ENCODE results near the gene METTL8. TPM values are rescaled to one million over a fixed set of nuclear protein-coding genes. Genes with fewer than 3 reads are reported as not detected.

The METTL8 gene
- total and polyA plus RNA-seq, 11 donors = 4.2 to 18.5 (median 9.0) TPM

DNA sequence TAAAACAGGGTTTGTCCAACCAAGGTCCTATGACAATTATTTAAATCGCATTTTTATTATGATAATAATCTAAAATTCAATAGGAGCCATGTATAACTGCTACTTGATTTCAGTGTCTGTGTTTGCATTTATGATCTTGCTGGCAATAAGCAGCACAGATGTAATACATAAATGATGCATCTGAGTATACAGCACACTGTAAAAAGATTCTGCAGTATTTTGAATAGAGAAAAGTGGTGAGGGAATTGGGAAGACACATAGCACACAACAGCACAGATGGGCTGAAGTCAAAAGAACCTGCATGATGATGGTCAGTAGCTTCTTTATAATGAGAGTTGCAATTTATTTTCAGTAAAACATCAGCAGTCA is 26.1 kb downstream of the METTL8 start:
- no peaks in the 10 kb centered on the region for H3K36me3 ChIP-seq
- peaks cover 0 to 1% (median 0%) of the 10 kb centered on the region in 12 donors for H3K9me3 ChIP-seq
- TF ChIP-seq POLR2A (IDR thresholded peaks at IDR 0.05) = no peak
- intact Hi-C loops (cut with DNase I) = no loop called here
- H3K4me3 ChIP-seq = no peak overlapping the region
- ATAC-seq (no peak), DNase-seq (no peak)
- H3K27ac ChIP-seq = no peak overlapping the region
- WGBS, 4 donors = 93 to 97% (median 95%) methylated on average over 1 of the region's 1 CpG
- H3K4me1 ChIP-seq = peaks cover 0 to 20% (median 2%) of the 10 kb centered on the region in 12 donors
- H3K27me3 ChIP-seq = no peaks in the 10 kb centered on the region

DNA sequence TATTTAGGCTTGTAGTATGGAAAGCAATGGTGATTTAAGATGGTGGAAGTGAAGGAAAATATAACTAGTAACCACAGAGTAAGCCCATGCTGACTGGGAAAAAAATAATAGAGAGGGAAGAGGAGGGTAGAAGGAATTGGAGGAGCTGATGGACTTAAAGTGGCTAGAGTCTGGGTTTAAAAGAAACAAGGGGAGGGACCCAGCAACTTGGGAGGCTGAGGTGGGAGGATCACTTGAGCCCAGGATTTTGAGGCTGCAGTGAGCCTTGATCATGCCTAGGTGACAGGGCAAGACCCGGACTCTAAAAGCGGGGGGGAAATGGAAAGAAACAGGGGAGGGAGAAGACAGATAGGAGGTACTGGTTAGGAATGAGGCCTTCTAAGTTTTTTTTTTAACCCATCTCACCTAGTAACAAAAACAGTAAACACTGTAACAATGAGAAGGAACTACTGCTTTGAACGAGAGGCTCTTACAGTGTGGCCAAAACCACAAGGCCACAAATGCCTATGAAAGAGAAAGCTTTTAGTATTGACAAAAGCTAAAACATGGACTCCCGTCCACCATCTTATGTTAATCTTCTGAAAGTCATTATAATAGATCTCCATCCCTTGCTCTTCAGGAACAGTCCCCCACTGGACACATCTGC is 26.6 kb downstream of the METTL8 start:
- no peak overlapping the region for H3K4me3 ChIP-seq
- H3K36me3 ChIP-seq = no peaks in the 10 kb centered on the region
- H3K9me3 ChIP-seq = peaks cover 0 to 6% (median under 1%) of the 10 kb centered on the region in 12 donors
- H3K27ac ChIP-seq = no peak overlapping the region
- intact Hi-C loops (cut with DNase I) = no loop called here
- no peak for DNase-seq
- no peaks in the 10 kb centered on the region for H3K27me3 ChIP-seq
- no peak for TF ChIP-seq POLR2A (IDR thresholded peaks at IDR 0.05)
- TF ChIP-seq, protein P1, sequence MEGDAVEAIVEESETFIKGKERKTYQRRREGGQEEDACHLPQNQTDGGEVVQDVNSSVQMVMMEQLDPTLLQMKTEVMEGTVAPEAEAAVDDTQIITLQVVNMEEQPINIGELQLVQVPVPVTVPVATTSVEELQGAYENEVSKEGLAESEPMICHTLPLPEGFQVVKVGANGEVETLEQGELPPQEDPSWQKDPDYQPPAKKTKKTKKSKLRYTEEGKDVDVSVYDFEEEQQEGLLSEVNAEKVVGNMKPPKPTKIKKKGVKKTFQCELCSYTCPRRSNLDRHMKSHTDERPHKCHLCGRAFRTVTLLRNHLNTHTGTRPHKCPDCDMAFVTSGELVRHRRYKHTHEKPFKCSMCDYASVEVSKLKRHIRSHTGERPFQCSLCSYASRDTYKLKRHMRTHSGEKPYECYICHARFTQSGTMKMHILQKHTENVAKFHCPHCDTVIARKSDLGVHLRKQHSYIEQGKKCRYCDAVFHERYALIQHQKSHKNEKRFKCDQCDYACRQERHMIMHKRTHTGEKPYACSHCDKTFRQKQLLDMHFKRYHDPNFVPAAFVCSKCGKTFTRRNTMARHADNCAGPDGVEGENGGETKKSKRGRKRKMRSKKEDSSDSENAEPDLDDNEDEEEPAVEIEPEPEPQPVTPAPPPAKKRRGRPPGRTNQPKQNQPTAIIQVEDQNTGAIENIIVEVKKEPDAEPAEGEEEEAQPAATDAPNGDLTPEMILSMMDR (IDR thresholded peaks at IDR 0.05) = no peak
- 90 to 93% (median 91%) methylated on average over 4 of the region's 4 CpGs for WGBS, 4 donors
- no peak for ATAC-seq
- H3K4me1 ChIP-seq = peaks cover 0 to 16% (median 2%) of the 10 kb centered on the region in 12 donors

DNA sequence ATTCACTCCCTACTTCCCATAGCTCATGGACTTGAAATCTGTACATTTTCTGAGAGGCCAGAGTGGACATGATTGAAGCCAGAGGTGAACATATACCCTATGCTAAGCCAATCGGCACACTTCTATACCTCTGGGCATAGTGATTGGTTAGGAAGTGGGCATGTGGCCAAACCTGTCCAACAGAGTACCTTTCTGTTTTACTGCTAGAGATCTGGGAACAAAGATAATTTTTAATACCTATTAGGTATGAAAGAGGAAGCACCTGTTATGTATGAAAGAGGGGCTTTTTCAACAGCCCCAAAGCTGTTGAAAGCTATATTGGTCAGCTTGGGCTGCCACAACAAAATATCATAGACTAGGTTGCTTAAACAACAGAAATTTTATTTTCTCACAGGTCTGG is 27.7 kb downstream of the METTL8 start:
- Histone ChIP-seq H3K9me3 (peaks cover 0 to 11% (median 3%) of the 10 kb centered on the region in 12 donors), H3K36me3 (no peaks in the 10 kb centered on the region), H3K4me3 (no peak overlapping the region), H3K4me1 (peaks cover 0 to 15% (median 2%) of the 10 kb centered on the region in 12 donors), H3K27ac (no peak overlapping the region), H3K27me3 (no peaks in the 10 kb centered on the region)
- no peak for ATAC-seq
- TF ChIP-seq POLR2A (IDR thresholded peaks at IDR 0.05) = no peak
- TF ChIP-seq, protein P1 (IDR thresholded peaks at IDR 0.05) = no peak
- intact Hi-C loops (cut with DNase I) = no loop called here
- DNase-seq = no peak
- WGBS, 4 donors = 88 to 100% (median 94%) methylated on average over 1 of the region's 1 CpG

DNA sequence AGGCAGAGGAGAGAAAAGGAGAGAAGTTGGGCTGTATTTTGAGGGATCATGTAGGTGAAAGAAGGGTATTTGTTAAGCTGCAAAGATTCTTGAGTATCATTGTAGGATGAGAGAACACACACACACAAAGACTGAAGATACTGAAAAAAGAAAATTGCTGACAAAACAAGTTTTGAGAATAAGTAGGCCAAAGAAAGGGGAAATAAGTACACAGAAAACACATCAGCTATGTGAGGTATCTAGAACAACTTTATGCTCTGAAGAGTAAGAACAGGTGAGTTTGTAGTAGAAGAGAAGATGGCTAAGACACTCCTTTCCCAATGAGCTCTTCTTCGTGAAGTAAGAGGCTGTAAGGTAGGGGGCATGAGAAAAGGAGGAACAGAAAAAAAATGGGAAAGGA is 28.2 kb downstream of the METTL8 start:
- 91 to 100% (median 95%) methylated on average over 1 of the region's 1 CpG for WGBS, 4 donors
- H3K27me3 ChIP-seq = no peaks in the 10 kb centered on the region
- DNase-seq (no peak), ATAC-seq (no peak)
- intact Hi-C loops (cut with DNase I) = no loop called here
- TF ChIP-seq, protein P1 (IDR thresholded peaks at IDR 0.05) = no peak
- TF ChIP-seq POLR2A (IDR thresholded peaks at IDR 0.05) = no peak
- H3K27ac ChIP-seq = no peak overlapping the region
- H3K9me3 ChIP-seq = peaks cover 0 to 11% (median 3%) of the 10 kb centered on the region in 12 donors
- H3K36me3 ChIP-seq = no peaks in the 10 kb centered on the region
- H3K4me3 ChIP-seq = no peak overlapping the region
- peaks cover 0 to 12% (median 2%) of the 10 kb centered on the region in 12 donors for H3K4me1 ChIP-seq

DNA sequence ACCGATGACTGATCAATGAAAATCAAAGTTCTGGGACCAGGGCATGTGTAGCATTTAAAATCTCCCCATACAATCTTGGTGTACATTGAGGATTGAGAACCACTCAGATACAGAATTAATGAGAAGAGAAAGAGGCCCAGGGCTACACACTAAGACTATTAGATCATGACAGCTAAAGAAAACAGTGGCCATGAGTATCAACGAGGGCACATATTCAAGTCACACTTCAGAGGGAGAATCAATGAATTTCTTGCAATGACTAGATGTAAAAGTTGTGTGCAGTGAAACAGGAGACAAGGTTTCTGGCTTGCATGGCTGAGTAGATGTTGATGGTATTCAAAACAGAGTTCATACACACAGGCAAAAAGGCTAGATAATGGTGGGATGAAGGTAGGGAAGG is 29.1 kb downstream of the METTL8 start:
- DNase-seq (no peak), ATAC-seq (no peak)
- H3K9me3 ChIP-seq = peaks cover 0 to 11% (median 3%) of the 10 kb centered on the region in 12 donors
- WGBS, 4 donors = 94 to 95% (median 94%) methylated on average over 2 of the region's 2 CpGs
- no peaks in the 10 kb centered on the region for H3K27me3 ChIP-seq
- H3K36me3 ChIP-seq = no peaks in the 10 kb centered on the region
- H3K4me3 ChIP-seq = no peak overlapping the region
- peaks cover 0 to 4% (median 0%) of the 10 kb centered on the region in 12 donors for H3K4me1 ChIP-seq
- intact Hi-C loops (cut with DNase I) = no loop called here
- H3K27ac ChIP-seq = no peak overlapping the region
- no peak for TF ChIP-seq POLR2A (IDR thresholded peaks at IDR 0.05)
- TF ChIP-seq, protein P1 (IDR thresholded peaks at IDR 0.05) = no peak
